Smooth muscle cell (in vitro differentiated cells): Measurements from ENCODE around the gene BCL2L12. TPM values are rescaled to one million over a fixed set of nuclear protein-coding genes. Genes with fewer than 3 reads are reported as not detected.
A peak's percentile ranks its signal among the peaks of the same experiment; 100 is the strongest.

Experiments used
- DNase-seq: peaks from one replicate; lab custom pipeline; 2025; ENCODE audit not compliant: unreplicated experiment; lab: John Stamatoyannopoulos, UW
- H2AFZ ChIP-seq: fragments of 200-600 bp; sonication (generic); 2 replicates; pipeline ENCODE4 v1.6.0; 2016; ENCODE audit warnings: antibody characterized with exemption, low read depth, mild to moderate bottlenecking
- H3F3A ChIP-seq: fragments of 200-600 bp; sonication (generic); 2 replicates; pipeline ENCODE4 v1.6.0; 2017; ENCODE audit warnings: antibody characterized with exemption, low read depth
- H3K27ac ChIP-seq: fragments of 200-600 bp; sonication (generic); 2 replicates; pipeline ENCODE4 v1.5.1; 2016; ENCODE audit warnings: low read depth, mild to moderate bottlenecking
- H3K27me3 ChIP-seq: fragments of 200-600 bp; sonication (generic); 2 replicates; pipeline ENCODE4 v1.6.1; 2016; ENCODE audit warnings: low read depth, mild to moderate bottlenecking
- H3K36me3 ChIP-seq: fragments of 200-600 bp; sonication (generic); 2 replicates; pipeline ENCODE4 v1.5.1; 2016; ENCODE audit warnings: low read depth
- H3K4me1 ChIP-seq: fragments of 200-600 bp; sonication (generic); 2 replicates; pipeline ENCODE4 v1.5.1; 2016; ENCODE audit warnings: low read depth
- H3K4me2 ChIP-seq: fragments of 200-600 bp; sonication (generic); 2 replicates; pipeline ENCODE4 v1.6.0; 2016; ENCODE audit warnings: mild to moderate bottlenecking
- H3K4me3 ChIP-seq: fragments of 200-600 bp; sonication (generic); 2 replicates; pipeline ENCODE4 v1.5.1; 2016; ENCODE audit warnings: mild to moderate bottlenecking
- H3K79me2 ChIP-seq: fragments of 200-600 bp; sonication (generic); 2 replicates; pipeline ENCODE4 v1.6.0; 2016; ENCODE audit warnings: low read depth, mild to moderate bottlenecking
- H3K9ac ChIP-seq: fragments of 200-600 bp; sonication (generic); 2 replicates; pipeline ENCODE4 v1.6.0; 2016; ENCODE audit warnings: low read depth
- H3K9me3 ChIP-seq: fragments of 200-600 bp; sonication (generic); replicated peaks from 2 replicates; pipeline ENCODE4 v1.5.1; 2016; ENCODE audit warnings: low read depth
- H4K20me1 ChIP-seq: fragments of 200-600 bp; sonication (generic); 2 replicates; pipeline ENCODE4 v1.6.0; 2016; ENCODE audit warnings: low read depth
- CTCF ChIP-seq: fragments of 200-600 bp; sonication (generic); IDR thresholded peaks from 2 replicates; pipeline ENCODE4 v1.5.1; 2017; ENCODE audit warnings: borderline replicate concordance, mild to moderate bottlenecking, antibody characterized with exemption; ENCODE audit not compliant: insufficient read depth, poor library complexity, severe bottlenecking
- WGBS: methylation state at CpG from one replicate; pipeline ENCODE4 v1.1.7; 2016; ENCODE audit warnings: low lambda C conversion rate; 5-methylcytosine and 5-hydroxymethylcytosine counted together
- polyA plus RNA-seq: library from polyadenylated mRNA; unstranded; fragments of >200 nt; fragmentation: Nextera tagmentation; extraction: Ambion mirVana; gene quantifications from 2 replicates; pipeline ENCODE4 v1.2.1, GENCODE V29; 2016
- total RNA-seq: library from RNA; depleted of rRNA; stranded (reverse); fragments of >200 nt; gene quantifications from 2 replicates; pipeline ENCODE4 v1.2.3, GENCODE V29; 2014

The BCL2L12 gene
- total and polyA plus RNA-seq, 2 experiments from 2014 or later = 10.8 to 34.0 TPM

GRCh38 chr19:49672131-49672919, 6.6 kb downstream of the BCL2L12 start:
- Histone ChIP-seq H3K9me3 (no peaks in the 10 kb centered on the region), H3F3A (peaks cover 18% of the 10 kb centered on the region), H3K4me3 (no peak overlapping the region), H3K4me2 (peak overlapping the region; percentile 56), H3K27ac (no peak overlapping the region), H3K36me3 (no peaks in the 10 kb centered on the region), H2AFZ (no peak overlapping the region), H3K79me2 (peaks cover 2% of the 10 kb centered on the region), H4K20me1 (no peaks in the 10 kb centered on the region), H3K4me1 (no peaks in the 10 kb centered on the region), H3K9ac (no peak overlapping the region), H3K27me3 (no peaks in the 10 kb centered on the region)
- DNase-seq = peak; percentile 46
- 29% methylated on average over 27 of the region's 28 CpGs for WGBS
- TF ChIP-seq CTCF = peak; percentile 92

- peaks cover 37% of the 10 kb centered on the region for H4K20me1 ChIP-seq
- TF ChIP-seq CTCF = no peak
- peaks cover 16% of the 10 kb centered on the region for H3K4me1 ChIP-seq
- H3F3A ChIP-seq = peaks cover 32% of the 10 kb centered on the region
- H3K27me3 ChIP-seq = no peaks in the 10 kb centered on the region
- peak overlapping the region; percentile 57 for H3K4me3 ChIP-seq
- H2AFZ ChIP-seq = peak overlapping the region; percentile 63
- peak; percentile 69 for DNase-seq
- 2% methylated on average over 26 of the region's 27 CpGs for WGBS
- H3K36me3 ChIP-seq = no peaks in the 10 kb centered on the region
- peak overlapping the region; percentile 98 for H3K9ac ChIP-seq
- no peaks in the 10 kb centered on the region for H3K9me3 ChIP-seq
- H3K79me2 ChIP-seq = peaks cover 42% of the 10 kb centered on the region
- peak overlapping the region; percentile 98 for H3K27ac ChIP-seq
- peak overlapping the region; percentile 82 for H3K4me2 ChIP-seq
These were observed 10.5 kb downstream of the BCL2L12 start for GRCh38 chr19:49676136-49676783.

GRCh38 chr19:49676784-49677230, 11.1 kb downstream of the BCL2L12 start:
- Histone ChIP-seq H3K9ac (peak overlapping the region; percentile 98), H3K4me3 (peak overlapping the region; percentile 68), H3K27ac (peak overlapping the region; percentile 98), H3K4me1 (peaks cover 16% of the 10 kb centered on the region), H3K9me3 (no peaks in the 10 kb centered on the region), H3K27me3 (no peaks in the 10 kb centered on the region), H4K20me1 (peaks cover 43% of the 10 kb centered on the region), H3K4me2 (peak overlapping the region; percentile 91), H2AFZ (no peak overlapping the region), H3F3A (peaks cover 32% of the 10 kb centered on the region), H3K36me3 (no peaks in the 10 kb centered on the region), H3K79me2 (peaks cover 47% of the 10 kb centered on the region)
- peak; percentile 96 for DNase-seq
- TF ChIP-seq CTCF = no peak
- WGBS = under 1% methylated on average over 34 of the region's 34 CpGs
